SK-N-SH (cell line): ENCODE measurements around the gene EXOSC3. TPM values are rescaled to one million over a fixed set of nuclear protein-coding genes. Genes with fewer than 3 reads are reported as not detected.

ENCODE experiments used
- CTCF ChIA-PET: fragments of 300-600, 350-600 bp; formaldehyde crosslinking; extraction: SDS; loops from one replicate; lab custom pipeline; 2021; lab: Yijun Ruan, JAX
- POLR2A ChIA-PET: fragments of 350-600 bp; sonication (Branson Sonifier 250); formaldehyde crosslinking; extraction: SDS; loops from one replicate; lab custom pipeline; 2020; ENCODE audit warnings: antibody characterized with exemption, inconsistent platforms; lab: Yijun Ruan, JAX
- DNase-seq: peaks from one replicate; pipeline ENCODE4 v3.0.0; 2012
- H2AFZ ChIP-seq: fragments of 200-600 bp; sonication (generic); 2 replicates; pipeline ENCODE4 v1.8.1; 2016; ENCODE audit warnings: antibody characterized with exemption, mild to moderate bottlenecking, low read depth
- H3F3A ChIP-seq: fragments of 200-600 bp; sonication (generic); replicated peaks from 2 replicates; pipeline ENCODE3; 2016; ENCODE audit warnings: antibody characterized with exemption, mild to moderate bottlenecking; ENCODE audit not compliant: insufficient read depth
- H3K27ac ChIP-seq, 2 experiments: fragments of 200-500 bp in 1 of 2; fragments of 200-600 bp in 1 of 2; sonication (Bioruptor generic) in 1 of 2; sonication (generic), shearing (Covaris generic) in 1 of 2; 2 replicates each; pipeline versions ENCODE4 v1.5.1 to v1.6.1; 2014 to 2016; ENCODE audit warnings: low read depth in 2 of 2, inconsistent platforms in 1 of 2, low read length in 1 of 2, mild to moderate bottlenecking in 1 of 2, mixed read lengths in 1 of 2
- H3K27me3 ChIP-seq: fragments of 200-600 bp; sonication (generic), shearing (Covaris generic); 2 replicates; pipeline ENCODE4 v1.6.1; 2016; ENCODE audit warnings: mixed run types; ENCODE audit not compliant: insufficient read depth
- H3K36me3 ChIP-seq, 2 experiments: fragments of 200-500 bp in 1 of 2; fragments of 200-600 bp in 1 of 2; sonication (Bioruptor generic) in 1 of 2; sonication (generic) in 1 of 2; replicated peaks in 1 of 2; 2 replicates each; pipeline versions ENCODE3 to v1.5.1; 2014 to 2016; ENCODE audit warnings: low read length in 1 of 2, mild to moderate bottlenecking in 1 of 2; ENCODE audit not compliant: insufficient read depth in 2 of 2, control insufficient read depth in 1 of 2
- H3K4me1 ChIP-seq, 2 experiments: fragments of 200-500 bp in 1 of 2; fragments of 200-600 bp in 1 of 2; sonication (Bioruptor generic) in 1 of 2; sonication (generic), shearing (Covaris generic) in 1 of 2; 2 replicates each; pipeline versions ENCODE4 v1.5.1 to v1.6.1; 2014 to 2016; ENCODE audit warnings: low read depth in 1 of 2, low read length in 1 of 2, mixed run types in 1 of 2; ENCODE audit not compliant: insufficient read depth in 2 of 2, control insufficient read depth in 1 of 2
- H3K4me2 ChIP-seq: fragments of 200-600 bp; sonication (generic), shearing (Covaris generic); 2 replicates; pipeline ENCODE4 v1.6.1; 2017; ENCODE audit warnings: mixed run types
- H3K4me3 ChIP-seq, 2 experiments: fragments of 200-500 bp in 1 of 2; fragments of 200-600 bp in 1 of 2; sonication (Bioruptor generic) in 1 of 2; sonication (generic), shearing (Covaris generic) in 1 of 2; 2 replicates each; pipeline versions ENCODE4 v1.5.1 to v1.8.1; 2014 to 2016; ENCODE audit warnings: low read depth in 2 of 2, inconsistent platforms in 1 of 2, low read length in 1 of 2, mild to moderate bottlenecking in 1 of 2, mixed read lengths in 1 of 2, moderate library complexity in 1 of 2
- H3K79me2 ChIP-seq: fragments of 200-600 bp; sonication (generic); 2 replicates; pipeline ENCODE4 v1.8.1; 2017; ENCODE audit warnings: mild to moderate bottlenecking; ENCODE audit not compliant: insufficient read depth
- H3K9ac ChIP-seq: fragments of 200-600 bp; sonication (generic); 2 replicates; pipeline ENCODE4 v1.6.1; 2017; ENCODE audit warnings: mixed run types
- H3K9me2 ChIP-seq: fragments of 200-600 bp; sonication (generic); 2 replicates; pipeline ENCODE4 v1.6.1; 2017; ENCODE audit warnings: mixed run types
- H3K9me3 ChIP-seq: fragments of 200-600 bp; sonication (generic); 2 replicates; pipeline ENCODE4 v1.6.1; 2017; ENCODE audit warnings: mixed run types, mild to moderate bottlenecking, moderate library complexity
- H4K20me1 ChIP-seq: fragments of 200-600 bp; sonication (generic); 2 replicates; pipeline ENCODE4 v1.6.1; 2017; ENCODE audit warnings: mild to moderate bottlenecking, mixed run types; ENCODE audit not compliant: insufficient read depth
- CHD2 ChIP-seq: fragments of 150-350 bp; IDR thresholded peaks from 2 replicates; pipeline ENCODE4 v1.6.1; 2018; ENCODE audit warnings: low read length; ENCODE audit not compliant: partially characterized antibody
- EZH2phosphoT487 ChIP-seq: fragments of 200-600 bp; sonication (generic); IDR thresholded peaks from 2 replicates; pipeline ENCODE4 v1.6.1; 2017; ENCODE audit warnings: low read depth, mixed run types, mild to moderate bottlenecking, antibody characterized with exemption, moderate library complexity, borderline replicate concordance
- FOXJ3 ChIP-seq: sonication (generic); formaldehyde crosslinking; IDR thresholded peaks from 2 replicates; pipeline ENCODE4 v1.5.1; 2020; ENCODE audit warnings: mild to moderate bottlenecking, missing genetic modification reagents
- FOXM1 ChIP-seq: IDR thresholded peaks from 2 replicates; pipeline ENCODE4 v1.4.0; 2012; ENCODE audit warnings: low read depth, mild to moderate bottlenecking
- GABPA ChIP-seq: IDR thresholded peaks from 2 replicates; pipeline ENCODE4 v1.4.0; 2012; ENCODE audit warnings: low read depth, mild to moderate bottlenecking
- GATA2 ChIP-seq: sonication (generic); formaldehyde crosslinking; IDR thresholded peaks from 2 replicates; pipeline ENCODE4 v1.5.0; 2020; ENCODE audit warnings: mild to moderate bottlenecking, missing genetic modification reagents
- MAX ChIP-seq: IDR thresholded peaks from 2 replicates; pipeline ENCODE4 v1.4.0; 2012; ENCODE audit warnings: low read depth
- MEF2A ChIP-seq: IDR thresholded peaks from 2 replicates; pipeline ENCODE4 v1.4.0; 2012; ENCODE audit warnings: low read depth, borderline replicate concordance
- POLR2AphosphoS5 ChIP-seq: IDR thresholded peaks from 2 replicates; pipeline ENCODE4 v1.6.1; 2012; ENCODE audit warnings: low read depth, low read length
- RAD21 ChIP-seq: IDR thresholded peaks from 2 replicates; pipeline ENCODE4 v1.6.1; 2012; ENCODE audit warnings: mild to moderate bottlenecking, low read length
- REST ChIP-seq: IDR thresholded peaks from 2 replicates; pipeline ENCODE4 v1.6.1; 2012; ENCODE audit warnings: mild to moderate bottlenecking, low read depth, low read length, moderate library complexity
- RFX5 ChIP-seq: IDR thresholded peaks from 2 replicates; pipeline ENCODE4 v1.6.1; 2012; ENCODE audit warnings: mild to moderate bottlenecking, improper control_type of control experiment, low read length
- RXRA ChIP-seq: IDR thresholded peaks from 2 replicates; pipeline ENCODE4 v1.4.0; 2012; ENCODE audit warnings: low read depth, mild to moderate bottlenecking, borderline replicate concordance
- SMC3 ChIP-seq: IDR thresholded peaks from 2 replicates; pipeline ENCODE4 v1.6.1; 2012; ENCODE audit warnings: low read depth, low read length, improper control_type of control experiment
- TAF1 ChIP-seq: IDR thresholded peaks from 2 replicates; pipeline ENCODE4 v1.6.1; 2012; ENCODE audit warnings: low read depth, mild to moderate bottlenecking, low read length, moderate library complexity, borderline replicate concordance
- TEAD4 ChIP-seq: IDR thresholded peaks from 2 replicates; pipeline ENCODE4 v1.4.0; 2012; ENCODE audit warnings: mild to moderate bottlenecking, borderline replicate concordance; ENCODE audit not compliant: insufficient read depth
- ZBTB33 ChIP-seq: IDR thresholded peaks from 2 replicates; pipeline ENCODE4 v1.4.0; 2012; ENCODE audit warnings: low read depth, borderline replicate concordance
- WGBS: methylation state at CpG from one replicate; pipeline ENCODE4 v1.1.6; 2017; ENCODE audit warnings: low lambda C conversion rate; 5-methylcytosine and 5-hydroxymethylcytosine counted together
- polyA plus RNA-seq, 3 experiments: library from polyadenylated mRNA; depleted of rRNA; stranded (reverse); fragments of >200 nt; gene quantifications; 2 replicates each; pipeline ENCODE4 v1.2.3, GENCODE V29; 2012
- TF ChIP-seq, protein P1 (sequence below): fragments of 150-350 bp; IDR thresholded peaks from 2 replicates; pipeline ENCODE4 v1.6.1; 2016; ENCODE audit warnings: mild to moderate bottlenecking, low read depth, low read length

Gene EXOSC3
- polyA plus RNA-seq, 1 of the 3 experiments (the other 2 are of a cell fraction), result 53.6 TPM

GRCh38 chr9:37732952-37733351, 51.9 kb downstream of the EXOSC3 start:
- 35% methylated on average over 2 of the region's 2 CpGs for WGBS
- Histone ChIP-seq H4K20me1 (no peaks in the 10 kb centered on the region), H3K27ac (peak overlapping the region in 1 of 2 experiments; percentile 78; a peak in 2 of 4 replicates), H3F3A (no peaks in the 10 kb centered on the region), H3K27me3 (peaks cover 49% of the 10 kb centered on the region), H3K9me3 (no peaks in the 10 kb centered on the region), H2AFZ (no peak overlapping the region), H3K4me2 (no peak overlapping the region), H3K9ac (no peak overlapping the region), H3K79me2 (no peaks in the 10 kb centered on the region), H3K4me1 (peaks cover 0 to 21% of the 10 kb centered on the region in 2 experiments; a peak in 1 of 4 replicates), H3K4me3 (no peak overlapping the region), H3K9me2 (no peaks in the 10 kb centered on the region), H3K36me3 (no peaks in the 10 kb centered on the region)
- TF ChIP-seq RXRA (no peak), GABPA (no peak), POLR2AphosphoS5 (no peak), ZBTB33 (no peak), MAX (no peak)
- CTCF ChIA-PET, result interaction anchor here (1.1 to 2.3 kb wide), 4 partner anchors 12 to 107 kb away, joined by 3 to 7 read pairs (median 5); no protein-coding TSS in a partner anchor
- POLR2A ChIA-PET, result interaction anchor here (1.3 kb wide), 1 partner anchor 141 kb away, joined by 9 read pairs; the partner anchor contains the start of gene TOMM5
- DNase-seq, result no peak

DNA sequence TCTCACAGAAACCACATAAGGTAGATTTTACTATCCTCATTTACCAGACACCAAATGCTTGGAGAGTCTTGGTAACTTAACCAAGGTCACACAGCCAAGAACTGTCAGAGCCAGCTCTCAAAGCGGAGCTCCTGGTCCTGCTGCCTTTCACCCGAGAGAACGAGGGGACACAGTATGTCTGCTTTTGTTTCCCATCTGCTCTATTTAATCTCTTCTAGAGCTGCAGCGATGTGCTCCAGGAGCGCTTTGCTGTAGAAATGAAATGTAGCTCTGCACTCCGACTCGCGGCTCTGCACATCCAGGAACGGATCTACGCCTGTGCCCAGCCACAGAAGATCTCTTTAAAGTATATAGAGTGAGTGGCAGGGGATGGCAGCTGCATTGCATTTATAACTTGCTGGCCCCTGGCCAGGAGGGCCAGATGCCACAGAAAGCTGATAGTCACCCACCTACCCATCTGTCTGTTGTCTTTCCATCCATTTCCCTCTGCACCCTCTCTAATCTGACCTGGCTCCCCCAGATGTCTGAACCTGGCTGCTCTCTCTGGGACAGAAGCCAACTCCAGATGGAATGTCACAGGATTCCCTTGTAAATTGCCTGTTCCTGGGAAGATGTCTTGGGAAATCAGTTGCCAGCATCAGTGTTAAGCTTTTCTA, 52.6 kb downstream of the EXOSC3 start:
- peak; percentile 84 for DNase-seq
- no peak overlapping the region for H3K9ac ChIP-seq
- no peak overlapping the region for H2AFZ ChIP-seq
- 13% methylated on average over 10 of the region's 10 CpGs for WGBS
- H3K4me1 ChIP-seq, result peaks cover 0 to 21% of the 10 kb centered on the region in 2 experiments; a peak in 1 of 4 replicates
- peaks cover 49% of the 10 kb centered on the region for H3K27me3 ChIP-seq
- H4K20me1 ChIP-seq, result no peaks in the 10 kb centered on the region
- H3K36me3 ChIP-seq, result no peaks in the 10 kb centered on the region
- ChIA-PET CTCF (interaction anchor here (0.7 to 2.3 kb wide), 6 partner anchors 12 to 140 kb away, joined by 3 to 7 read pairs (median 3); partner anchors contain the start of gene TOMM5), POLR2A (interaction anchor here (0.9 to 1.3 kb wide), 2 partner anchors 110 to 140 kb away, joined by 3 to 9 read pairs; partner anchors contain the start of gene TOMM5)
- no peaks in the 10 kb centered on the region for H3F3A ChIP-seq
- no peak overlapping the region for H3K4me3 ChIP-seq
- H3K79me2 ChIP-seq, result no peaks in the 10 kb centered on the region
- no peaks in the 10 kb centered on the region for H3K9me2 ChIP-seq
- 0 out of 2 replicates have a peak overlapping the region, but pooled peaks have one; percentile 17 for H3K4me2 ChIP-seq
- no peaks in the 10 kb centered on the region for H3K9me3 ChIP-seq
- H3K27ac ChIP-seq, result peak overlapping the region in 1 of 2 experiments; percentile 78; a peak in 2 of 4 replicates
- TF ChIP-seq GATA2 (peak; percentile 73), GABPA (no peak), FOXJ3 (CRISPR knock-in tag) (peak; percentile 88), FOXM1 (no peak), TEAD4 (no peak), EZH2phosphoT487 (no peak), RAD21 (peak; percentile 17; the same call in 1 of the 2 replicates), SMC3 (no peak), TAF1 (no peak), MEF2A (no peak), RFX5 (no peak), CHD2 (no peak), REST (no peak)
- TF ChIP-seq, protein P1, sequence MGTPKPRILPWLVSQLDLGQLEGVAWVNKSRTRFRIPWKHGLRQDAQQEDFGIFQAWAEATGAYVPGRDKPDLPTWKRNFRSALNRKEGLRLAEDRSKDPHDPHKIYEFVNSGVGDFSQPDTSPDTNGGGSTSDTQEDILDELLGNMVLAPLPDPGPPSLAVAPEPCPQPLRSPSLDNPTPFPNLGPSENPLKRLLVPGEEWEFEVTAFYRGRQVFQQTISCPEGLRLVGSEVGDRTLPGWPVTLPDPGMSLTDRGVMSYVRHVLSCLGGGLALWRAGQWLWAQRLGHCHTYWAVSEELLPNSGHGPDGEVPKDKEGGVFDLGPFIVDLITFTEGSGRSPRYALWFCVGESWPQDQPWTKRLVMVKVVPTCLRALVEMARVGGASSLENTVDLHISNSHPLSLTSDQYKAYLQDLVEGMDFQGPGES, result no peak
